Measurements from ENCODE around the gene PLEKHG4B. TPM values are rescaled to one million over a fixed set of nuclear protein-coding genes. Genes with fewer than 3 reads are reported as not detected.

Gene PLEKHG4B
- total RNA-seq, 1 experiment from 2014 or later, result 0.02 TPM

DNA sequence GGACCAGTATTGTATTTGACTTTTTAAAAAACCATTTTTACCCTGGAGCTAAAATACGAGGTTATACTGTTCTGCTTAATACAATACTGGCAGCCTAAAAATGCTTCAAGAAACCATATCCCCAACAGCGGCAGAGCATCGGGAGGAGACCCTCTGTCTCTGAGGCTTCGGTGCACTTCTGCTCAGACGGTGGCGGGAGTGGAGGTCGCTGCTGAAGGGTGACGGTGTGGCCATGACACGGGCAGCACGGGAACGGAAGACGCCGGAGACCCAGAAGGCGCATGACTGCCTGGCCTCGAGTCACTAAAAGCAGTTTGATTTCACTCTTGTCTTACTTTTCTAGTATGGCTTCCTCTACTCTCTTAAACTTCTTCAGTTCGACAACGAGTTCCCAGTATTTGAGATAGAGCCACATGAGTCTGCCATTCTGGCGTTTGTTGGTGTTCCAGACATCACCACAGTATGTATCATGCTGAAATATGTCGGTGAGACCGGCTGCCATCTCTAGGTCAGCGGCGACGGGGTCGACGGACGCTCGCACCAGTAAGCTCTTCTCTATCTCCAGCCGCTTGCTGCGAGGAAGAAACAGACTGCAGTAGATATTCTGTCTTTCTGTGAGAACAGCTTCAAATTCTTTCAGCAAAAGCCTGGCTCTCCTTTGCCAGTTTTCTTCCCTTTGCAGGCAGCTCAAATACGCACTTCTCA lies 113.2 kb downstream of the PLEKHG4B start:
- Histone ChIP-seq H3K79me2 (ENCODE audit: insufficient read depth, low read length) (peaks cover 26% of the 10 kb centered on the region), H3K9me3 (ENCODE audit: control insufficient read depth in 1 of 2, insufficient read depth in 1 of 2, low read depth in 1 of 2, low read length in 2 of 2) (no peaks in the 10 kb centered on the region), H3K36me3 (ENCODE audit: control insufficient read depth in 1 of 2, insufficient read depth in 2 of 2, low read length in 2 of 2) (peaks cover 0 to 7% of the 10 kb centered on the region in 2 experiments; a peak in 2 of 4 replicates), H3K27me3 (ENCODE audit: insufficient read depth, low read length) (no peaks in the 10 kb centered on the region), H3K9ac (ENCODE audit: low read length) (no peak overlapping the region), H3K4me1 (ENCODE audit: control insufficient read depth in 1 of 2, insufficient read depth in 2 of 2, low read length in 2 of 2) (no peaks in the 10 kb centered on the region), H4K20me1 (ENCODE audit: insufficient read depth) (no peaks in the 10 kb centered on the region), H3K9me2 (ENCODE audit: insufficient read depth) (no peaks in the 10 kb centered on the region), H3K4me2 (ENCODE audit: low read length) (no peak overlapping the region), H3K27ac (ENCODE audit: low read depth, low read length) (no peak overlapping the region), H2AFZ (ENCODE audit: low read depth, low read length, poor library complexity, severe bottlenecking) (no peak overlapping the region), H3K4me3 (replicated peaks in 1 of 2; ENCODE audit: low read depth in 1 of 2, low read length in 2 of 2) (no peak overlapping the region)
- ATAC-seq (no peak), DNase-seq (ENCODE audit: low read depth, low spot score) (no peak)
- ChIA-PET RAD21 (ENCODE audit: low non-redundant PET in 1 of 2, low total read pairs in 2 of 2, uncharacterized antibody in 2 of 2, unreplicated experiment in 2 of 2) (no interaction called here), POLR2A (no interaction called here), CTCF (no interaction called here)
- TSS peak; percentile 26 for BruUV-seq (replicated peaks)
- intact Hi-C loops (cut with micrococcal nuclease), result no loop called here
- TF ChIP-seq ZNF274 (IDR thresholded peaks at IDR 0.05; ENCODE audit: low read depth, low read length) (no peak), EZH2 (IDR thresholded peaks at IDR 0.05) (no peak), SRF (IDR thresholded peaks at IDR 0.05; ENCODE audit: low read depth) (no peak), JUND (IDR thresholded peaks at IDR 0.05) (no peak), YY1 (IDR thresholded peaks at IDR 0.05; ENCODE audit: extremely low read depth, insufficient replicate concordance, low read depth, low read length) (no peak), FOSL1 (IDR thresholded peaks at IDR 0.05; ENCODE audit: low read depth) (no peak), RAD21 (IDR thresholded peaks at IDR 0.05; ENCODE audit: low read depth) (no peak), CEBPB (IDR thresholded peaks at IDR 0.05; ENCODE audit: low read depth) (no peak), EZH2phosphoT487 (IDR thresholded peaks at IDR 0.05; ENCODE audit: borderline replicate concordance) (no peak), POLR2A (IDR thresholded peaks at IDR 0.05; ENCODE audit: borderline replicate concordance, extremely low read depth, insufficient read depth, insufficient read length) (no peak), EGR1 (IDR thresholded peaks at IDR 0.05; ENCODE audit: low read depth) (no peak), TCF7L2 (IDR thresholded peaks at IDR 0.05; ENCODE audit: borderline replicate concordance, extremely low read depth, insufficient read depth, insufficient read length) (no peak)
- TF ChIP-seq, protein P1, sequence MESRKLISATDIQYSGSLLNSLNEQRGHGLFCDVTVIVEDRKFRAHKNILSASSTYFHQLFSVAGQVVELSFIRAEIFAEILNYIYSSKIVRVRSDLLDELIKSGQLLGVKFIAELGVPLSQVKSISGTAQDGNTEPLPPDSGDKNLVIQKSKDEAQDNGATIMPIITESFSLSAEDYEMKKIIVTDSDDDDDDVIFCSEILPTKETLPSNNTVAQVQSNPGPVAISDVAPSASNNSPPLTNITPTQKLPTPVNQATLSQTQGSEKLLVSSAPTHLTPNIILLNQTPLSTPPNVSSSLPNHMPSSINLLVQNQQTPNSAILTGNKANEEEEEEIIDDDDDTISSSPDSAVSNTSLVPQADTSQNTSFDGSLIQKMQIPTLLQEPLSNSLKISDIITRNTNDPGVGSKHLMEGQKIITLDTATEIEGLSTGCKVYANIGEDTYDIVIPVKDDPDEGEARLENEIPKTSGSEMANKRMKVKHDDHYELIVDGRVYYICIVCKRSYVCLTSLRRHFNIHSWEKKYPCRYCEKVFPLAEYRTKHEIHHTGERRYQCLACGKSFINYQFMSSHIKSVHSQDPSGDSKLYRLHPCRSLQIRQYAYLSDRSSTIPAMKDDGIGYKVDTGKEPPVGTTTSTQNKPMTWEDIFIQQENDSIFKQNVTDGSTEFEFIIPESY (IDR thresholded peaks at IDR 0.05; ENCODE audit: extremely low read depth, insufficient replicate concordance, low read length), result no peak
- TF ChIP-seq, protein P2, sequence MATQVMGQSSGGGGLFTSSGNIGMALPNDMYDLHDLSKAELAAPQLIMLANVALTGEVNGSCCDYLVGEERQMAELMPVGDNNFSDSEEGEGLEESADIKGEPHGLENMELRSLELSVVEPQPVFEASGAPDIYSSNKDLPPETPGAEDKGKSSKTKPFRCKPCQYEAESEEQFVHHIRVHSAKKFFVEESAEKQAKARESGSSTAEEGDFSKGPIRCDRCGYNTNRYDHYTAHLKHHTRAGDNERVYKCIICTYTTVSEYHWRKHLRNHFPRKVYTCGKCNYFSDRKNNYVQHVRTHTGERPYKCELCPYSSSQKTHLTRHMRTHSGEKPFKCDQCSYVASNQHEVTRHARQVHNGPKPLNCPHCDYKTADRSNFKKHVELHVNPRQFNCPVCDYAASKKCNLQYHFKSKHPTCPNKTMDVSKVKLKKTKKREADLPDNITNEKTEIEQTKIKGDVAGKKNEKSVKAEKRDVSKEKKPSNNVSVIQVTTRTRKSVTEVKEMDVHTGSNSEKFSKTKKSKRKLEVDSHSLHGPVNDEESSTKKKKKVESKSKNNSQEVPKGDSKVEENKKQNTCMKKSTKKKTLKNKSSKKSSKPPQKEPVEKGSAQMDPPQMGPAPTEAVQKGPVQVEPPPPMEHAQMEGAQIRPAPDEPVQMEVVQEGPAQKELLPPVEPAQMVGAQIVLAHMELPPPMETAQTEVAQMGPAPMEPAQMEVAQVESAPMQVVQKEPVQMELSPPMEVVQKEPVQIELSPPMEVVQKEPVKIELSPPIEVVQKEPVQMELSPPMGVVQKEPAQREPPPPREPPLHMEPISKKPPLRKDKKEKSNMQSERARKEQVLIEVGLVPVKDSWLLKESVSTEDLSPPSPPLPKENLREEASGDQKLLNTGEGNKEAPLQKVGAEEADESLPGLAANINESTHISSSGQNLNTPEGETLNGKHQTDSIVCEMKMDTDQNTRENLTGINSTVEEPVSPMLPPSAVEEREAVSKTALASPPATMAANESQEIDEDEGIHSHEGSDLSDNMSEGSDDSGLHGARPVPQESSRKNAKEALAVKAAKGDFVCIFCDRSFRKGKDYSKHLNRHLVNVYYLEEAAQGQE (IDR thresholded peaks at IDR 0.05; ENCODE audit: low read depth), result no peak
- TF ChIP-seq, protein P3, sequence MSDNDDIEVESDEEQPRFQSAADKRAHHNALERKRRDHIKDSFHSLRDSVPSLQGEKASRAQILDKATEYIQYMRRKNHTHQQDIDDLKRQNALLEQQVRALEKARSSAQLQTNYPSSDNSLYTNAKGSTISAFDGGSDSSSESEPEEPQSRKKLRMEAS (IDR thresholded peaks at IDR 0.05), result no peak

Measured in HCT116 (cell line).